Liver (tissue), 9 donors: ENCODE results near the gene NUP153. TPM values are rescaled to one million over a fixed set of nuclear protein-coding genes. Genes with fewer than 3 reads are reported as not detected.

Source experiments
- DNase-seq: peaks from one replicate; pipeline ENCODE4 v3.0.0-alpha.2; 2017; ENCODE audit warnings: low spot score
- H3K27ac ChIP-seq, 2 donors: one replicate each; pipeline ENCODE4 v1.7.0; 2013; ENCODE audit warnings: inconsistent platforms in 2 of 2, low read length in 2 of 2, control low read depth in 1 of 2, low read depth in 1 of 2, mild to moderate bottlenecking in 1 of 2
- H3K27me3 ChIP-seq, 4 donors: one replicate each; pipeline versions ENCODE4 v1.6.1 to v1.7.0; 2013; ENCODE audit warnings: low read length in 3 of 4, inconsistent platforms in 1 of 4, mild to moderate bottlenecking in 1 of 4, moderate library complexity in 1 of 4; ENCODE audit not compliant: control insufficient read depth in 4 of 4, insufficient read depth in 4 of 4
- H3K36me3 ChIP-seq, 4 donors: one replicate each; pipeline versions ENCODE4 v1.6.1 to v1.7.0; 2013; ENCODE audit warnings: low read length in 3 of 4, mild to moderate bottlenecking in 3 of 4, low read depth in 1 of 4, moderate library complexity in 1 of 4; ENCODE audit not compliant: control insufficient read depth in 4 of 4, insufficient read depth in 3 of 4
- H3K4me1 ChIP-seq, 4 donors: one replicate each; pipeline versions ENCODE4 v1.6.1 to v1.7.0; 2013; ENCODE audit warnings: low read length in 3 of 4, mild to moderate bottlenecking in 3 of 4, moderate library complexity in 1 of 4; ENCODE audit not compliant: control insufficient read depth in 4 of 4, insufficient read depth in 4 of 4
- H3K4me3 ChIP-seq, 3 donors: one replicate each; pipeline versions ENCODE4 v1.6.1 to v1.7.0; 2013; ENCODE audit warnings: low read length in 3 of 3, control low read depth in 1 of 3, low read depth in 1 of 3, mild to moderate bottlenecking in 1 of 3
- H3K9ac ChIP-seq, 2 donors: one replicate each; pipeline ENCODE4 v1.7.0; 2013; ENCODE audit warnings: low read length in 2 of 2, mild to moderate bottlenecking in 2 of 2, moderate library complexity in 2 of 2, control low read depth in 1 of 2, low read depth in 1 of 2
- H3K9me3 ChIP-seq, 4 donors: one replicate each; pipeline versions ENCODE4 v1.6.1 to v1.7.0; 2013; ENCODE audit warnings: low read length in 3 of 4; ENCODE audit not compliant: control insufficient read depth in 4 of 4
- EGR1 ChIP-seq, 2 donors: IDR thresholded peaks; 2 replicates each; pipeline ENCODE4 v1.6.1; 2016 to 2018; ENCODE audit warnings: antibody characterized with exemption in 2 of 2, low read depth in 2 of 2
- FOXA1 ChIP-seq: IDR thresholded peaks from 2 replicates; pipeline ENCODE4 v1.6.1; 2016; ENCODE audit warnings: antibody characterized with exemption
- FOXA2 ChIP-seq: IDR thresholded peaks from 2 replicates; pipeline ENCODE4 v1.6.1; 2016; ENCODE audit warnings: antibody characterized with exemption
- GABPA ChIP-seq, 2 donors: IDR thresholded peaks in 1 of 2; conservative IDR thresholded peaks in 1 of 2; 2 replicates each; pipeline ENCODE4 v1.6.1; 2016; ENCODE audit warnings: antibody characterized with exemption in 2 of 2, mild to moderate bottlenecking in 1 of 2, moderate library complexity in 1 of 2
- HNF4A ChIP-seq, 2 donors: conservative IDR thresholded peaks; 2 replicates each; pipeline ENCODE4 v1.6.1; 2016; ENCODE audit warnings: antibody characterized with exemption in 2 of 2, mild to moderate bottlenecking in 2 of 2
- HNF4G ChIP-seq: IDR thresholded peaks from 2 replicates; pipeline ENCODE4 v1.6.1; 2016; ENCODE audit warnings: antibody characterized with exemption
- JUND ChIP-seq, 2 donors: IDR thresholded peaks; 2 replicates each; pipeline ENCODE4 v1.6.1; 2016; ENCODE audit warnings: antibody characterized with exemption in 2 of 2
- NR2F2 ChIP-seq: IDR thresholded peaks from 2 replicates; pipeline ENCODE4 v1.6.1; 2016; ENCODE audit warnings: antibody characterized with exemption
- RAD21 ChIP-seq, 2 donors: IDR thresholded peaks; 2 replicates each; pipeline ENCODE4 v1.6.1; 2016; ENCODE audit warnings: antibody characterized with exemption in 2 of 2, mild to moderate bottlenecking in 2 of 2
- RXRA ChIP-seq, 2 donors: IDR thresholded peaks; 2 replicates each; pipeline ENCODE4 v1.6.1; 2017 to 2018; ENCODE audit warnings: antibody characterized with exemption in 2 of 2, mild to moderate bottlenecking in 1 of 2
- SP1 ChIP-seq: IDR thresholded peaks from 2 replicates; pipeline ENCODE4 v1.6.1; 2018; ENCODE audit warnings: antibody characterized with exemption, mild to moderate bottlenecking
- TAF1 ChIP-seq: conservative IDR thresholded peaks from 2 replicates; pipeline ENCODE4 v1.6.1; 2016; ENCODE audit warnings: antibody characterized with exemption, mild to moderate bottlenecking
- YY1 ChIP-seq: IDR thresholded peaks from 2 replicates; pipeline ENCODE4 v1.6.1; 2016; ENCODE audit warnings: antibody characterized with exemption, mild to moderate bottlenecking
- WGBS: extraction: QIAGEN DNeasy Blood & Tissue Kit; methylation state at CpG from one replicate; pipeline ENCODE4 v1.1.7; 2013; 5-methylcytosine and 5-hydroxymethylcytosine counted together
- polyA plus RNA-seq, 2 donors: library from polyadenylated mRNA; stranded (reverse) in 1 of 2; unstranded in 1 of 2; fragments of 200-250 nt in 1 of 2; fragments of >200 nt in 1 of 2; fragmentation: Nextera tagmentation in 1 of 2; extraction: Ambion mirVana in 1 of 2; gene quantifications; one replicate each; pipeline versions ENCODE4 v1.2.1 to v1.2.3, GENCODE V29; 2013 to 2015
- total RNA-seq, 2 donors: library from RNA; depleted of rRNA; stranded (reverse); fragments of >200 nt; gene quantifications; one replicate each; pipeline ENCODE4 v1.2.3, GENCODE V29; 2014
- TF ChIP-seq, protein P1 (sequence below): IDR thresholded peaks from 2 replicates; pipeline ENCODE4 v1.6.1; 2016; ENCODE audit warnings: antibody characterized with exemption
- TF ChIP-seq, protein P2 (sequence below): IDR thresholded peaks from 2 replicates; pipeline ENCODE4 v1.6.1; 2016; ENCODE audit warnings: antibody characterized with exemption, mild to moderate bottlenecking
- TF ChIP-seq, protein P3 (sequence below): IDR thresholded peaks from 2 replicates; pipeline ENCODE4 v1.6.1; 2016; ENCODE audit warnings: antibody characterized with exemption
- donor health status: healthy.
- donor health status: healthy.
- donor health status: healthy.
- donor health status: healthy.
- donor health status: healthy.

The NUP153 gene
- total and polyA plus RNA-seq, 4 donors, result 5.1 to 42.4 (median 14.4) TPM

DNA sequence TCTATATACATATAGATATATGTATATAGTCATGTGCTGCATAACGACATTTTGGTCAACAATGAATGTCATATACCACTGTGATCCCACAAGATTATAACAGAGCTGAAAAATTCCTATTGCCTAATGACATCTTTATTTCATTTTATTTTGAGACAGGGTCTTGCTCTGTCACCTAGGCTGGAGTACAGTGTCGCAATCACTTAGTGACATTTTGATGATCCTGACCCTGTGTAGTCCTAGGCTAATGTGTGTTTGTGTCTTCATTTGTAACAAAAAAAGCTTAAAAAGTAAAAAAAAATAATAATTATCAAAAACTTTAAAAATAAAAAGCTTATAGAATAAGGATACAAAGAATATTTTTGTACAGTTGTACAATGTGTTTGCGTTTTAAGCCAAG, 110.6 kb downstream of the NUP153 start:
- Histone ChIP-seq H3K27ac (no peak overlapping the region), H3K36me3 (no peaks in the 10 kb centered on the region), H3K4me3 (no peak overlapping the region), H3K9me3 (no peaks in the 10 kb centered on the region), H3K9ac (no peak overlapping the region), H3K27me3 (no peaks in the 10 kb centered on the region), H3K4me1 (peaks cover 0 to 4% (median 0%) of the 10 kb centered on the region in 4 donors)
- no peak for DNase-seq
- no peak for TF ChIP-seq TAF1
- 98% methylated on average over 3 of the region's 3 CpGs for WGBS

DNA sequence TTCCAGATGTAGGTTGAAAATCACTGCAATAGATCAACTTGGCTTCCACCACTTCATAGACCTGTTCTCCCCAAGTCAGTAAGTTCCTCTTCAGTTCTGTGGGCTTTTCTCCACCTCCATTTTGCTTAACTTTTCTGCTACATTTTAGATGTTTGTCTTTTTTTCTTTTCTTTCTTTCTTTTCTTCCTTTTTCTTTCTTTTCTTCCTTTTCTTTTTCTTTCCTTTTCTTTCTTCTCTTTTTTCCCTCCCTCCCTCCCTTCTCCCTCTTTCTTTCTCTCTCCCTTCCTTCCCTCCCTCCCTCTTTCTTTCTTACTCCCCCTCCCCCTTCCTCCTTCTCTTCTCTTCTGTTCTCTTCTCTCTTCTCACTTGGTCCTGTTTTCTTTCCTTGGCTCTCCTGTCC, 113.5 kb downstream of the NUP153 start:
- H3K27me3 ChIP-seq, result no peaks in the 10 kb centered on the region
- TF ChIP-seq RAD21 (IDR thresholded peaks at IDR 0.05) (no peak), HNF4G (no peak), SP1 (no peak), NR2F2 (no peak), JUND (IDR thresholded peaks at IDR 0.05) (no peak), GABPA (IDR thresholded peaks at IDR 0.05 in 1 of 2, conservative IDR thresholded peaks at IDR 0.05 in 1 of 2) (no peak), HNF4A (conservative IDR thresholded peaks at IDR 0.05) (no peak), FOXA2 (no peak), TAF1 (no peak), RXRA (IDR thresholded peaks at IDR 0.05) (no peak), FOXA1 (no peak), EGR1 (IDR thresholded peaks at IDR 0.05; ENCODE audit: low read depth in 2 of 2) (no peak), YY1 (no peak)
- TF ChIP-seq, protein P1, sequence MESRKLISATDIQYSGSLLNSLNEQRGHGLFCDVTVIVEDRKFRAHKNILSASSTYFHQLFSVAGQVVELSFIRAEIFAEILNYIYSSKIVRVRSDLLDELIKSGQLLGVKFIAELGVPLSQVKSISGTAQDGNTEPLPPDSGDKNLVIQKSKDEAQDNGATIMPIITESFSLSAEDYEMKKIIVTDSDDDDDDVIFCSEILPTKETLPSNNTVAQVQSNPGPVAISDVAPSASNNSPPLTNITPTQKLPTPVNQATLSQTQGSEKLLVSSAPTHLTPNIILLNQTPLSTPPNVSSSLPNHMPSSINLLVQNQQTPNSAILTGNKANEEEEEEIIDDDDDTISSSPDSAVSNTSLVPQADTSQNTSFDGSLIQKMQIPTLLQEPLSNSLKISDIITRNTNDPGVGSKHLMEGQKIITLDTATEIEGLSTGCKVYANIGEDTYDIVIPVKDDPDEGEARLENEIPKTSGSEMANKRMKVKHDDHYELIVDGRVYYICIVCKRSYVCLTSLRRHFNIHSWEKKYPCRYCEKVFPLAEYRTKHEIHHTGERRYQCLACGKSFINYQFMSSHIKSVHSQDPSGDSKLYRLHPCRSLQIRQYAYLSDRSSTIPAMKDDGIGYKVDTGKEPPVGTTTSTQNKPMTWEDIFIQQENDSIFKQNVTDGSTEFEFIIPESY, result no peak
- TF ChIP-seq, protein P2, sequence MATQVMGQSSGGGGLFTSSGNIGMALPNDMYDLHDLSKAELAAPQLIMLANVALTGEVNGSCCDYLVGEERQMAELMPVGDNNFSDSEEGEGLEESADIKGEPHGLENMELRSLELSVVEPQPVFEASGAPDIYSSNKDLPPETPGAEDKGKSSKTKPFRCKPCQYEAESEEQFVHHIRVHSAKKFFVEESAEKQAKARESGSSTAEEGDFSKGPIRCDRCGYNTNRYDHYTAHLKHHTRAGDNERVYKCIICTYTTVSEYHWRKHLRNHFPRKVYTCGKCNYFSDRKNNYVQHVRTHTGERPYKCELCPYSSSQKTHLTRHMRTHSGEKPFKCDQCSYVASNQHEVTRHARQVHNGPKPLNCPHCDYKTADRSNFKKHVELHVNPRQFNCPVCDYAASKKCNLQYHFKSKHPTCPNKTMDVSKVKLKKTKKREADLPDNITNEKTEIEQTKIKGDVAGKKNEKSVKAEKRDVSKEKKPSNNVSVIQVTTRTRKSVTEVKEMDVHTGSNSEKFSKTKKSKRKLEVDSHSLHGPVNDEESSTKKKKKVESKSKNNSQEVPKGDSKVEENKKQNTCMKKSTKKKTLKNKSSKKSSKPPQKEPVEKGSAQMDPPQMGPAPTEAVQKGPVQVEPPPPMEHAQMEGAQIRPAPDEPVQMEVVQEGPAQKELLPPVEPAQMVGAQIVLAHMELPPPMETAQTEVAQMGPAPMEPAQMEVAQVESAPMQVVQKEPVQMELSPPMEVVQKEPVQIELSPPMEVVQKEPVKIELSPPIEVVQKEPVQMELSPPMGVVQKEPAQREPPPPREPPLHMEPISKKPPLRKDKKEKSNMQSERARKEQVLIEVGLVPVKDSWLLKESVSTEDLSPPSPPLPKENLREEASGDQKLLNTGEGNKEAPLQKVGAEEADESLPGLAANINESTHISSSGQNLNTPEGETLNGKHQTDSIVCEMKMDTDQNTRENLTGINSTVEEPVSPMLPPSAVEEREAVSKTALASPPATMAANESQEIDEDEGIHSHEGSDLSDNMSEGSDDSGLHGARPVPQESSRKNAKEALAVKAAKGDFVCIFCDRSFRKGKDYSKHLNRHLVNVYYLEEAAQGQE, result no peak
- TF ChIP-seq, protein P3, sequence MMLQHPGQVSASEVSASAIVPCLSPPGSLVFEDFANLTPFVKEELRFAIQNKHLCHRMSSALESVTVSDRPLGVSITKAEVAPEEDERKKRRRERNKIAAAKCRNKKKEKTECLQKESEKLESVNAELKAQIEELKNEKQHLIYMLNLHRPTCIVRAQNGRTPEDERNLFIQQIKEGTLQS, result no peak
- no peaks in the 10 kb centered on the region for H3K4me1 ChIP-seq
- no peak for DNase-seq
- no peaks in the 10 kb centered on the region for H3K36me3 ChIP-seq
- H3K4me3 ChIP-seq, result no peak overlapping the region
- H3K27ac ChIP-seq, result no peak overlapping the region
- no peak overlapping the region for H3K9ac ChIP-seq
- H3K9me3 ChIP-seq, result no peaks in the 10 kb centered on the region
